Coronary artery (tissue), 2 donors: Measurements from ENCODE around the gene FGD4.
"Not testable (repeated sequence)": the region's sequence is repeated elsewhere in the genome, so short reads cannot be mapped to it uniquely, and the experiment has no call there.

Experiments used
- DNase-seq: peaks from one replicate; pipeline ENCODE4 v3.0.0-alpha.2; 2017; ENCODE audit warnings: low spot score
- H3K27ac ChIP-seq, 2 donors: fragments of 200-600 bp; sonication (generic); one replicate each; pipeline ENCODE4 v1.5.1; 2016 to 2019
- H3K4me3 ChIP-seq: fragments of 200-600 bp; sonication (generic); 2 replicates; pipeline ENCODE4 v1.5.1; 2016; ENCODE audit warnings: mild to moderate bottlenecking, moderate library complexity
- CTCF ChIP-seq: fragments of 200-600 bp; sonication (generic); IDR thresholded peaks from one replicate; pipeline ENCODE4 v1.5.1; 2019; ENCODE audit warnings: antibody characterized with exemption

FGD4 gene

GRCh38 chr12:32507942-32508320 is 108.6 kb downstream of the FGD4 start:
- H3K4me3 ChIP-seq: no peak overlapping the region
- no peak overlapping the region for H3K27ac ChIP-seq
- DNase-seq: no peak
- TF ChIP-seq CTCF: no peak

GRCh38 chr12:32508626-32509025 is 109.3 kb downstream of the FGD4 start:
- H3K27ac ChIP-seq: no peak overlapping the region

GRCh38 chr12:32509328-32510091 is 110.2 kb downstream of the FGD4 start:
- Histone ChIP-seq H3K4me3 (no peak overlapping the region), H3K27ac (no peak overlapping the region)
- no peak for TF ChIP-seq CTCF
- no peak for DNase-seq

More at GRCh38 chr12:32508626-32509025, 109.3 kb downstream of the FGD4 start:
- no peak for TF ChIP-seq CTCF
- no peak for DNase-seq
- no peak overlapping the region for H3K4me3 ChIP-seq

- not testable (repeated sequence) for H3K4me3 ChIP-seq, H3K27ac ChIP-seq, DNase-seq
Observed at GRCh38 chr12:32511976-32512375, 112.6 kb downstream of the FGD4 start.

GRCh38 chr12:32512379-32512778 is 113.0 kb downstream of the FGD4 start:
- Histone ChIP-seq H3K4me3 (no peak overlapping the region), H3K27ac (no peak overlapping the region)
- DNase-seq: no peak
- TF ChIP-seq CTCF: no peak

- Histone ChIP-seq H3K4me3 (no peak overlapping the region), H3K27ac (no peak overlapping the region)
- DNase-seq: no peak
- TF ChIP-seq CTCF: no peak
Observed at GRCh38 chr12:32512910-32513309, 113.6 kb downstream of the FGD4 start.

- H3K27ac ChIP-seq: no peak overlapping the region
- no peak for DNase-seq
- TF ChIP-seq CTCF: no peak
- no peak overlapping the region for H3K4me3 ChIP-seq
Observed at GRCh38 chr12:32515137-32515873, 115.9 kb downstream of the FGD4 start.
